Measurements from ENCODE around the gene SHISA5. TPM values are rescaled to one million over a fixed set of nuclear protein-coding genes. Genes with fewer than 3 reads are reported as not detected.

The SHISA5 gene
- total RNA-seq, 1 donor from 2014 or later, result 188 TPM

- Mint-ChIP-seq H3K36me3 (ENCODE audit: low read depth) (peaks cover 18% of the 10 kb centered on the region), H3K4me1 (ENCODE audit: low read depth) (peaks cover 3% of the 10 kb centered on the region), H3K27ac (ENCODE audit: unreplicated experiment) (no peak overlapping the region), H3K9me3 (ENCODE audit: low read depth) (no peaks in the 10 kb centered on the region), H3K4me3 (ENCODE audit: unreplicated experiment) (no peak overlapping the region), H3K27me3 (ENCODE audit: low read depth) (no peaks in the 10 kb centered on the region)
- peak; percentile 94 for TF ChIP-seq CTCF (IDR thresholded peaks at IDR 0.05)
- DNase-seq (ENCODE audit: low spot score), result no peak
These were observed 45.0 kb upstream of the SHISA5 start for GRCh38 chr3:48548729-48549705.

GRCh38 chr3:48548126-48548525 is 44.2 kb upstream of the SHISA5 start:
- no peaks in the 10 kb centered on the region for H3K27me3 Mint-ChIP-seq (ENCODE audit: low read depth)
- H3K27ac Mint-ChIP-seq (ENCODE audit: unreplicated experiment), result no peak overlapping the region
- no peaks in the 10 kb centered on the region for H3K9me3 Mint-ChIP-seq (ENCODE audit: low read depth)
- peaks cover 21% of the 10 kb centered on the region for H3K36me3 Mint-ChIP-seq (ENCODE audit: low read depth)
- H3K4me3 Mint-ChIP-seq (ENCODE audit: unreplicated experiment), result no peak overlapping the region
- no peak for DNase-seq (ENCODE audit: low spot score)
- TF ChIP-seq CTCF (IDR thresholded peaks at IDR 0.05), result no peak
- H3K4me1 Mint-ChIP-seq (ENCODE audit: low read depth), result peaks cover 3% of the 10 kb centered on the region

- Mint-ChIP-seq H3K27me3 (ENCODE audit: low read depth) (no peaks in the 10 kb centered on the region), H3K9me3 (ENCODE audit: low read depth) (no peaks in the 10 kb centered on the region), H3K4me1 (ENCODE audit: low read depth) (peaks cover 3% of the 10 kb centered on the region), H3K4me3 (ENCODE audit: unreplicated experiment) (no peak overlapping the region), H3K36me3 (ENCODE audit: low read depth) (peaks cover 27% of the 10 kb centered on the region), H3K27ac (ENCODE audit: unreplicated experiment) (no peak overlapping the region)
- TF ChIP-seq CTCF (IDR thresholded peaks at IDR 0.05), result no peak
- DNase-seq (ENCODE audit: low spot score), result no peak
These were observed 42.3 kb upstream of the SHISA5 start for GRCh38 chr3:48546203-48546829.

DNA sequence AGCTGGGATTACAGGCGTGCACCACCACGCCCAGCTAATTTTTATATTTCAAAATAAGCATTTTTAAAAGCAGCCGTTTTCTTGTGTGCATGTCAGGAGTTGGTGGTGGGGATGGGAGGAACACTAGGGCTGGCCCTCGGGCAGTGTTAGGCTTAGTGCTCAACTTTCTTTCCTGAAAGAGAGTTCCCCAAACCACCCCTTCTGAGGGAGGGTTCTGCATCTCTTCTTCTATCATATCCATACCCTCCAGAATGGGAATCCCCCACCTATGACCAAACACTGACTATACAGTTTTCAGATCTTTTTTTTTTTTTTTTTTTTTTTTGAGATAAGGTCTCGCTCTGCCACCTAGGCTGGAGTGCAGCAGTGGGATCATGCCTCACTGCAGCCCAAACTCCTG is 40.2 kb upstream of the SHISA5 start:
- TF ChIP-seq CTCF (IDR thresholded peaks at IDR 0.05), result no peak
- Mint-ChIP-seq H3K36me3 (ENCODE audit: low read depth) (peaks cover 27% of the 10 kb centered on the region), H3K9me3 (ENCODE audit: low read depth) (no peaks in the 10 kb centered on the region), H3K4me1 (ENCODE audit: low read depth) (peaks cover 3% of the 10 kb centered on the region), H3K4me3 (ENCODE audit: unreplicated experiment) (no peak overlapping the region), H3K27me3 (ENCODE audit: low read depth) (no peaks in the 10 kb centered on the region), H3K27ac (ENCODE audit: unreplicated experiment) (no peak overlapping the region)
- DNase-seq (ENCODE audit: low spot score), result no peak

- TF ChIP-seq CTCF (IDR thresholded peaks at IDR 0.05), result no peak
- H3K4me1 Mint-ChIP-seq (ENCODE audit: low read depth), result no peaks in the 10 kb centered on the region
- H3K27ac Mint-ChIP-seq (ENCODE audit: unreplicated experiment), result no peak overlapping the region
- H3K9me3 Mint-ChIP-seq (ENCODE audit: low read depth), result no peaks in the 10 kb centered on the region
- H3K36me3 Mint-ChIP-seq (ENCODE audit: low read depth), result peaks cover 28% of the 10 kb centered on the region
- H3K27me3 Mint-ChIP-seq (ENCODE audit: low read depth), result no peaks in the 10 kb centered on the region
- no peak for DNase-seq (ENCODE audit: low spot score)
- no peak overlapping the region for H3K4me3 Mint-ChIP-seq (ENCODE audit: unreplicated experiment)
These were observed 39.4 kb upstream of the SHISA5 start for GRCh38 chr3:48543271-48543866.

Data from chondrocyte (in vitro differentiated cells).